GM23338 (cell line): Measurements from ENCODE around the gene ABR. TPM values are rescaled to one million over a fixed set of nuclear protein-coding genes. Genes with fewer than 3 reads are reported as not detected.

Experiments used
- ATAC-seq: fragments of 200-7000 bp; cut with Tn5 transposase; 3 replicates; pipeline ENCODE4 v1.9.1; 2020
- DNase-seq: peaks from one replicate; pipeline ENCODE4 v3.0.0-alpha.2; 2015; ENCODE audit warnings: low spot score
- H2AFZ ChIP-seq: fragments of 200-600 bp; sonication (generic); 2 replicates; pipeline ENCODE4 v1.8.0; 2016; ENCODE audit warnings: antibody characterized with exemption, mild to moderate bottlenecking, moderate library complexity
- H3F3A ChIP-seq: fragments of 200-600 bp; sonication (generic); replicated peaks from 2 replicates; pipeline ENCODE4 v1.8.0; 2017; ENCODE audit warnings: antibody characterized with exemption, mixed run types, low read depth
- H3K27ac ChIP-seq: fragments of 200-600 bp; sonication (generic); 2 replicates; pipeline ENCODE4 v1.6.1; 2016; ENCODE audit warnings: low read depth
- H3K27me3 ChIP-seq: fragments of 200-600 bp; sonication (generic); 2 replicates; pipeline ENCODE4 v1.8.0; 2016; ENCODE audit warnings: mild to moderate bottlenecking, mixed run types, moderate library complexity; ENCODE audit not compliant: insufficient read depth
- H3K36me3 ChIP-seq: fragments of 200-600 bp; sonication (generic); 2 replicates; pipeline ENCODE4 v1.8.0; 2016; ENCODE audit warnings: mild to moderate bottlenecking; ENCODE audit not compliant: insufficient read depth
- H3K4me1 ChIP-seq: fragments of 200-600 bp; sonication (generic); 2 replicates; pipeline ENCODE4 v1.8.0; 2016; ENCODE audit warnings: mild to moderate bottlenecking, moderate library complexity; ENCODE audit not compliant: insufficient read depth
- H3K4me2 ChIP-seq: fragments of 200-600 bp; sonication (generic); 2 replicates; pipeline ENCODE4 v1.7.1; 2017; ENCODE audit warnings: mixed run types
- H3K4me3 ChIP-seq: fragments of 200-600 bp; sonication (generic); 2 replicates; pipeline ENCODE4 v1.6.1; 2016; ENCODE audit warnings: mixed run types
- H3K79me2 ChIP-seq: fragments of 200-600 bp; sonication (generic); replicated peaks from 2 replicates; pipeline ENCODE4 v1.8.0; 2017; ENCODE audit warnings: mild to moderate bottlenecking; ENCODE audit not compliant: insufficient read depth
- H3K9me2 ChIP-seq: fragments of 200-600 bp; sonication (generic); 2 replicates; pipeline ENCODE4 v1.8.0; 2017; ENCODE audit not compliant: insufficient read depth
- H4K20me1 ChIP-seq: fragments of 200-600 bp; sonication (generic); replicated peaks from 2 replicates; pipeline ENCODE4 v1.8.0; 2017; ENCODE audit warnings: mild to moderate bottlenecking; ENCODE audit not compliant: insufficient read depth
- H3K27ac Mint-ChIP-seq: 2 replicates; pipeline ENCODE4 v1.8.0; 2020; ENCODE audit warnings: inconsistent platforms, mild to moderate bottlenecking, moderate library complexity, mixed read lengths
- H3K27me3 Mint-ChIP-seq: 3 replicates; pipeline ENCODE4 v1.8.0; 2022; ENCODE audit warnings: low read depth, mild to moderate bottlenecking, moderate library complexity, mixed read lengths, inconsistent platforms; ENCODE audit not compliant: insufficient read depth, poor library complexity
- H3K36me3 Mint-ChIP-seq: 3 replicates; pipeline ENCODE4 v1.8.0; 2021; ENCODE audit warnings: low read depth, mild to moderate bottlenecking, inconsistent platforms, moderate library complexity, mixed read lengths
- H3K4me1 Mint-ChIP-seq: 3 replicates; pipeline ENCODE4 v1.8.0; 2020; ENCODE audit warnings: mild to moderate bottlenecking, inconsistent platforms, mixed read lengths
- H3K4me3 Mint-ChIP-seq: 3 replicates; pipeline ENCODE4 v1.8.0; 2021; ENCODE audit warnings: moderate library complexity, mild to moderate bottlenecking, inconsistent platforms, mixed read lengths
- H3K9me3 Mint-ChIP-seq: 3 replicates; pipeline ENCODE4 v1.8.0; 2020; ENCODE audit warnings: moderate library complexity, mild to moderate bottlenecking, inconsistent platforms, mixed read lengths
- CREB1 ChIP-seq: fragments of 250-450 bp; sonication (Bioruptor Pico); IDR thresholded peaks from 2 replicates; pipeline ENCODE4 v1.5.0; 2020; ENCODE audit warnings: low read depth, mild to moderate bottlenecking, moderate library complexity
- CTCF ChIP-seq, 2 experiments: fragments of 200-600 bp in 1 of 2; sonication (generic) in 1 of 2; conservative IDR thresholded peaks; 2 replicates each; pipeline versions ENCODE4 v1.5.1 to v1.6.1; 2016 to 2017; ENCODE audit warnings: antibody characterized with exemption in 2 of 2, low read depth in 2 of 2, mild to moderate bottlenecking in 2 of 2, moderate library complexity in 1 of 2
- EZH2 ChIP-seq: fragments of 200-600 bp; sonication (generic); IDR thresholded peaks from one replicate; pipeline ENCODE4 v1.8.0; 2017; ENCODE audit warnings: antibody characterized with exemption, mild to moderate bottlenecking, low read depth; ENCODE audit not compliant: unreplicated experiment
- EZH2phosphoT487 ChIP-seq: fragments of 200-600 bp; sonication (generic); IDR thresholded peaks from one replicate; pipeline ENCODE4 v1.8.1; 2018; ENCODE audit warnings: antibody characterized with exemption; ENCODE audit not compliant: unreplicated experiment
- JUNB ChIP-seq: IDR thresholded peaks from one replicate; pipeline ENCODE4 v1.6.1; 2016; ENCODE audit warnings: antibody characterized with exemption; ENCODE audit not compliant: unreplicated experiment
- NANOG ChIP-seq: IDR thresholded peaks from 2 replicates; pipeline ENCODE4 v1.6.1; 2016; ENCODE audit warnings: antibody characterized with exemption, borderline replicate concordance
- POLR2AphosphoS5 ChIP-seq: IDR thresholded peaks from 2 replicates; pipeline ENCODE4 v1.6.1; 2016; ENCODE audit warnings: antibody characterized with exemption, low read depth
- STAT1 ChIP-seq: IDR thresholded peaks from one replicate; pipeline ENCODE4 v1.6.1; 2016; ENCODE audit warnings: antibody characterized with exemption; ENCODE audit not compliant: unreplicated experiment
- ZNF114 ChIP-seq: fragments of 250-450 bp; sonication (Bioruptor Pico); IDR thresholded peaks from 2 replicates; pipeline ENCODE4 v1.5.0; 2020; ENCODE audit warnings: mild to moderate bottlenecking, moderate library complexity
- ZNF331 ChIP-seq: fragments of 250-450 bp; sonication (Bioruptor Pico); IDR thresholded peaks from 2 replicates; pipeline ENCODE4 v1.5.0; 2020; ENCODE audit warnings: low read depth, mild to moderate bottlenecking, moderate library complexity
- polyA plus RNA-seq: library from polyadenylated mRNA; unstranded; fragments of >200 nt; fragmentation: Nextera tagmentation; extraction: Ambion mirVana; gene quantifications from 2 replicates; pipeline ENCODE4 v1.2.1, GENCODE V29; 2016
- total RNA-seq: library from RNA; depleted of rRNA; stranded (reverse); fragments of >200 nt; shearing (Covaris generic); gene quantifications from 2 replicates; pipeline ENCODE4 v1.2.3, GENCODE V29; 2014
- TF ChIP-seq, protein P1 (sequence below): fragments of 250-450 bp; sonication (Bioruptor Pico); IDR thresholded peaks from 2 replicates; pipeline ENCODE4 v1.5.0; 2020; ENCODE audit warnings: mild to moderate bottlenecking, moderate library complexity
- TF ChIP-seq, protein P2 (sequence below): IDR thresholded peaks from one replicate; pipeline ENCODE4 v1.6.1; 2018; ENCODE audit warnings: antibody characterized with exemption; ENCODE audit not compliant: unreplicated experiment
- TF ChIP-seq, protein P3 (sequence below): IDR thresholded peaks from 2 replicates; pipeline ENCODE4 v1.6.1; 2016; ENCODE audit warnings: antibody characterized with exemption

ABR gene
- total and polyA plus RNA-seq, 2 experiments from 2014 or later, result 15.0 to 27.7 TPM

GRCh38 chr17:1018547-1018946, 161.2 kb downstream of the ABR start:
- Histone ChIP-seq H3K79me2 (no peaks in the 10 kb centered on the region), H3K9me2 (no peaks in the 10 kb centered on the region), H3K27ac (no peak overlapping the region), H3K4me2 (no peak overlapping the region), H3K4me3 (no peak overlapping the region), H3K36me3 (no peaks in the 10 kb centered on the region), H3K27me3 (no peaks in the 10 kb centered on the region), H2AFZ (no peak overlapping the region), H3F3A (no peaks in the 10 kb centered on the region), H4K20me1 (no peaks in the 10 kb centered on the region), H3K4me1 (no peaks in the 10 kb centered on the region)
- Mint-ChIP-seq H3K4me1 (peaks cover 2% of the 10 kb centered on the region; the same call in 1 of the 3 replicates), H3K9me3 (no peaks in the 10 kb centered on the region), H3K27me3 (peaks cover 16% of the 10 kb centered on the region), H3K27ac (no peak overlapping the region), H3K36me3 (no peaks in the 10 kb centered on the region), H3K4me3 (no peak overlapping the region)
- TF ChIP-seq JUNB, result no peak
- TF ChIP-seq NANOG, result no peak
- TF ChIP-seq, protein P1, sequence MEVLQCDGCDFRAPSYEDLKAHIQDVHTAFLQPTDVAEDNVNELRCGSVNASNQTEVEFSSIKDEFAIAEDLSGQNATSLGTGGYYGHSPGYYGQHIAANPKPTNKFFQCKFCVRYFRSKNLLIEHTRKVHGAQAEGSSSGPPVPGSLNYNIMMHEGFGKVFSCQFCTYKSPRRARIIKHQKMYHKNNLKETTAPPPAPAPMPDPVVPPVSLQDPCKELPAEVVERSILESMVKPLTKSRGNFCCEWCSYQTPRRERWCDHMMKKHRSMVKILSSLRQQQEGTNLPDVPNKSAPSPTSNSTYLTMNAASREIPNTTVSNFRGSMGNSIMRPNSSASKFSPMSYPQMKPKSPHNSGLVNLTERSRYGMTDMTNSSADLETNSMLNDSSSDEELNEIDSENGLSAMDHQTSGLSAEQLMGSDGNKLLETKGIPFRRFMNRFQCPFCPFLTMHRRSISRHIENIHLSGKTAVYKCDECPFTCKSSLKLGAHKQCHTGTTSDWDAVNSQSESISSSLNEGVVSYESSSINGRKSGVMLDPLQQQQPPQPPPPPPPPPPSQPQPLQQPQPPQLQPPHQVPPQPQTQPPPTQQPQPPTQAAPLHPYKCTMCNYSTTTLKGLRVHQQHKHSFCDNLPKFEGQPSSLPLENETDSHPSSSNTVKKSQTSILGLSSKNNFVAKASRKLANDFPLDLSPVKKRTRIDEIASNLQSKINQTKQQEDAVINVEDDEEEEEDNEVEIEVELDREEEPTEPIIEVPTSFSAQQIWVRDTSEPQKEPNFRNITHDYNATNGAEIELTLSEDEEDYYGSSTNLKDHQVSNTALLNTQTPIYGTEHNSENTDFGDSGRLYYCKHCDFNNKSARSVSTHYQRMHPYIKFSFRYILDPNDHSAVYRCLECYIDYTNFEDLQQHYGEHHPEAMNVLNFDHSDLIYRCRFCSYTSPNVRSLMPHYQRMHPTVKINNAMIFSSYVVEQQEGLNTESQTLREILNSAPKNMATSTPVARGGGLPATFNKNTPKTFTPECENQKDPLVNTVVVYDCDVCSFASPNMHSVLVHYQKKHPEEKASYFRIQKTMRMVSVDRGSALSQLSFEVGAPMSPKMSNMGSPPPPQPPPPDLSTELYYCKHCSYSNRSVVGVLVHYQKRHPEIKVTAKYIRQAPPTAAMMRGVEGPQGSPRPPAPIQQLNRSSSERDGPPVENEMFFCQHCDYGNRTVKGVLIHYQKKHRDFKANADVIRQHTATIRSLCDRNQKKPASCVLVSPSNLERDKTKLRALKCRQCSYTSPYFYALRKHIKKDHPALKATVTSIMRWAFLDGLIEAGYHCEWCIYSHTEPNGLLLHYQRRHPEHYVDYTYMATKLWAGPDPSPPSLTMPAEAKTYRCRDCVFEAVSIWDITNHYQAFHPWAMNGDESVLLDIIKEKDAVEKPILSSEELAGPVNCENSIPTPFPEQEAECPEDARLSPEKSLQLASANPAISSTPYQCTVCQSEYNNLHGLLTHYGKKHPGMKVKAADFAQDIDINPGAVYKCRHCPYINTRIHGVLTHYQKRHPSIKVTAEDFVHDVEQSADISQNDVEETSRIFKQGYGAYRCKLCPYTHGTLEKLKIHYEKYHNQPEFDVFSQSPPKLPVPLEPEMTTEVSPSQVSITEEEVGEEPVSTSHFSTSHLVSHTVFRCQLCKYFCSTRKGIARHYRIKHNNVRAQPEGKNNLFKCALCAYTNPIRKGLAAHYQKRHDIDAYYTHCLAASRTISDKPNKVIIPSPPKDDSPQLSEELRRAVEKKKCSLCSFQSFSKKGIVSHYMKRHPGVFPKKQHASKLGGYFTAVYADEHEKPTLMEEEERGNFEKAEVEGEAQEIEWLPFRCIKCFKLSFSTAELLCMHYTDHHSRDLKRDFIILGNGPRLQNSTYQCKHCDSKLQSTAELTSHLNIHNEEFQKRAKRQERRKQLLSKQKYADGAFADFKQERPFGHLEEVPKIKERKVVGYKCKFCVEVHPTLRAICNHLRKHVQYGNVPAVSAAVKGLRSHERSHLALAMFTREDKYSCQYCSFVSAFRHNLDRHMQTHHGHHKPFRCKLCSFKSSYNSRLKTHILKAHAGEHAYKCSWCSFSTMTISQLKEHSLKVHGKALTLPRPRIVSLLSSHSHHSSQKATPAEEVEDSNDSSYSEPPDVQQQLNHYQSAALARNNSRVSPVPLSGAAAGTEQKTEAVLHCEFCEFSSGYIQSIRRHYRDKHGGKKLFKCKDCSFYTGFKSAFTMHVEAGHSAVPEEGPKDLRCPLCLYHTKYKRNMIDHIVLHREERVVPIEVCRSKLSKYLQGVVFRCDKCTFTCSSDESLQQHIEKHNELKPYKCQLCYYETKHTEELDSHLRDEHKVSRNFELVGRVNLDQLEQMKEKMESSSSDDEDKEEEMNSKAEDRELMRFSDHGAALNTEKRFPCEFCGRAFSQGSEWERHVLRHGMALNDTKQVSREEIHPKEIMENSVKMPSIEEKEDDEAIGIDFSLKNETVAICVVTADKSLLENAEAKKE (CRISPR knock-in tag), result no peak
- no peak for TF ChIP-seq POLR2AphosphoS5
- TF ChIP-seq EZH2phosphoT487, result no peak
- TF ChIP-seq ZNF114 (CRISPR knock-in tag), result no peak
- TF ChIP-seq STAT1, result no peak
- TF ChIP-seq EZH2, result no peak
- no peak for TF ChIP-seq ZNF331 (CRISPR knock-in tag)
- TF ChIP-seq, protein P2, sequence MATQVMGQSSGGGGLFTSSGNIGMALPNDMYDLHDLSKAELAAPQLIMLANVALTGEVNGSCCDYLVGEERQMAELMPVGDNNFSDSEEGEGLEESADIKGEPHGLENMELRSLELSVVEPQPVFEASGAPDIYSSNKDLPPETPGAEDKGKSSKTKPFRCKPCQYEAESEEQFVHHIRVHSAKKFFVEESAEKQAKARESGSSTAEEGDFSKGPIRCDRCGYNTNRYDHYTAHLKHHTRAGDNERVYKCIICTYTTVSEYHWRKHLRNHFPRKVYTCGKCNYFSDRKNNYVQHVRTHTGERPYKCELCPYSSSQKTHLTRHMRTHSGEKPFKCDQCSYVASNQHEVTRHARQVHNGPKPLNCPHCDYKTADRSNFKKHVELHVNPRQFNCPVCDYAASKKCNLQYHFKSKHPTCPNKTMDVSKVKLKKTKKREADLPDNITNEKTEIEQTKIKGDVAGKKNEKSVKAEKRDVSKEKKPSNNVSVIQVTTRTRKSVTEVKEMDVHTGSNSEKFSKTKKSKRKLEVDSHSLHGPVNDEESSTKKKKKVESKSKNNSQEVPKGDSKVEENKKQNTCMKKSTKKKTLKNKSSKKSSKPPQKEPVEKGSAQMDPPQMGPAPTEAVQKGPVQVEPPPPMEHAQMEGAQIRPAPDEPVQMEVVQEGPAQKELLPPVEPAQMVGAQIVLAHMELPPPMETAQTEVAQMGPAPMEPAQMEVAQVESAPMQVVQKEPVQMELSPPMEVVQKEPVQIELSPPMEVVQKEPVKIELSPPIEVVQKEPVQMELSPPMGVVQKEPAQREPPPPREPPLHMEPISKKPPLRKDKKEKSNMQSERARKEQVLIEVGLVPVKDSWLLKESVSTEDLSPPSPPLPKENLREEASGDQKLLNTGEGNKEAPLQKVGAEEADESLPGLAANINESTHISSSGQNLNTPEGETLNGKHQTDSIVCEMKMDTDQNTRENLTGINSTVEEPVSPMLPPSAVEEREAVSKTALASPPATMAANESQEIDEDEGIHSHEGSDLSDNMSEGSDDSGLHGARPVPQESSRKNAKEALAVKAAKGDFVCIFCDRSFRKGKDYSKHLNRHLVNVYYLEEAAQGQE, result no peak
- TF ChIP-seq CREB1 (CRISPR knock-in tag), result no peak
- TF ChIP-seq CTCF (conservative IDR thresholded peaks at IDR 0.05; ENCODE audit: low read depth in 2 of 2), result no peak
- TF ChIP-seq, protein P3, sequence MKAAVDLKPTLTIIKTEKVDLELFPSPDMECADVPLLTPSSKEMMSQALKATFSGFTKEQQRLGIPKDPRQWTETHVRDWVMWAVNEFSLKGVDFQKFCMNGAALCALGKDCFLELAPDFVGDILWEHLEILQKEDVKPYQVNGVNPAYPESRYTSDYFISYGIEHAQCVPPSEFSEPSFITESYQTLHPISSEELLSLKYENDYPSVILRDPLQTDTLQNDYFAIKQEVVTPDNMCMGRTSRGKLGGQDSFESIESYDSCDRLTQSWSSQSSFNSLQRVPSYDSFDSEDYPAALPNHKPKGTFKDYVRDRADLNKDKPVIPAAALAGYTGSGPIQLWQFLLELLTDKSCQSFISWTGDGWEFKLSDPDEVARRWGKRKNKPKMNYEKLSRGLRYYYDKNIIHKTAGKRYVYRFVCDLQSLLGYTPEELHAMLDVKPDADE, result no peak
- ATAC-seq, result no peak
- DNase-seq, result no peak
